ENCODE results near the gene TRAF1.

DNA sequence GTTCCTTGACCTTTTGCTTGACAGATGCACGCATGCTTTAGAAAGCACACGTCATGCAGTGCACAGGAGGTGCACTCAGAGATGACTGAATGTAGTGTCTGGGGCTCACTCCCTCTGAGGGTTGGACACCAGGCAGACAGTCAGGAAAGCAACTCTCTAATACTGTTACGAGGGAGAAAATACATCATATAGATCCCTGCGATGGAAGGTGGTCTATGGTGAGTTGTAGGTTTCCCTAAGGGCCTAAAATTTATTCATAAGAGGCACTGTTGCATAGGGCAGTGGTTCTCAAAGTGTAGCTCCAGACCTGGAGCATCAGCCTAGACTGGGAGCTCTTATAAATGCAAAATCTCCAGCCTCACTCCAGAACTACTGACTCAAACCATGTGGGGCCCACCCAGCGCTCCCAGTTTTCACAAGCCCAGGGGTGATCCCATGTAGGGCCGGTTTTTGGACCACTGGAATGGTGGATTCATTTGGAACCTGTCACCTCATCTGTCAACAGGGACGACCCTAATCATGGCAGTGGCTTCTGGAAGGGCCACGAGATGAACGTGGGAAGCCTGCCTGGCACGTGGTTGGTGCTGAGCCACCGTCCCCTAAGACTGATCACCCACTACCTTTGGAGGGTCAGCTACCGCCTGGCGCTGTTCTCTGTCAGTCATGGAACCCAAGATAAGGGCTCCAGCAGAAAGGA, 32.8 kb downstream of the TRAF1 start:
- TF ChIP-seq, protein P1, sequence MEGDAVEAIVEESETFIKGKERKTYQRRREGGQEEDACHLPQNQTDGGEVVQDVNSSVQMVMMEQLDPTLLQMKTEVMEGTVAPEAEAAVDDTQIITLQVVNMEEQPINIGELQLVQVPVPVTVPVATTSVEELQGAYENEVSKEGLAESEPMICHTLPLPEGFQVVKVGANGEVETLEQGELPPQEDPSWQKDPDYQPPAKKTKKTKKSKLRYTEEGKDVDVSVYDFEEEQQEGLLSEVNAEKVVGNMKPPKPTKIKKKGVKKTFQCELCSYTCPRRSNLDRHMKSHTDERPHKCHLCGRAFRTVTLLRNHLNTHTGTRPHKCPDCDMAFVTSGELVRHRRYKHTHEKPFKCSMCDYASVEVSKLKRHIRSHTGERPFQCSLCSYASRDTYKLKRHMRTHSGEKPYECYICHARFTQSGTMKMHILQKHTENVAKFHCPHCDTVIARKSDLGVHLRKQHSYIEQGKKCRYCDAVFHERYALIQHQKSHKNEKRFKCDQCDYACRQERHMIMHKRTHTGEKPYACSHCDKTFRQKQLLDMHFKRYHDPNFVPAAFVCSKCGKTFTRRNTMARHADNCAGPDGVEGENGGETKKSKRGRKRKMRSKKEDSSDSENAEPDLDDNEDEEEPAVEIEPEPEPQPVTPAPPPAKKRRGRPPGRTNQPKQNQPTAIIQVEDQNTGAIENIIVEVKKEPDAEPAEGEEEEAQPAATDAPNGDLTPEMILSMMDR (IDR thresholded peaks at IDR 0.05; ENCODE audit: low read length) = no peak
- TF ChIP-seq EZH2 (IDR thresholded peaks at IDR 0.05; ENCODE audit: borderline replicate concordance, low read length) = no peak

Data from OCI-LY1 (cell line).